NOMO-1 treated with DMSO at 0.1 percent for 48 hours (cell line): ENCODE data around the gene HEBP2.
A peak's percentile ranks its signal among the peaks of the same experiment; 100 is the strongest.

Experiments
- DNase-seq: peaks from one replicate; lab custom pipeline; 2025; ENCODE audit not compliant: unreplicated experiment; lab: John Stamatoyannopoulos, UW

The HEBP2 gene

GRCh38 chr6:138397128-138398122 lies 6.6 kb upstream of the HEBP2 start:
- DNase-seq, result no peak

- DNase-seq, result no peak
These were observed 3.7 kb upstream of the HEBP2 start for GRCh38 chr6:138400326-138400725.

GRCh38 chr6:138401960-138402837 lies 1.8 kb upstream of the HEBP2 start:
- no peak for DNase-seq

DNA sequence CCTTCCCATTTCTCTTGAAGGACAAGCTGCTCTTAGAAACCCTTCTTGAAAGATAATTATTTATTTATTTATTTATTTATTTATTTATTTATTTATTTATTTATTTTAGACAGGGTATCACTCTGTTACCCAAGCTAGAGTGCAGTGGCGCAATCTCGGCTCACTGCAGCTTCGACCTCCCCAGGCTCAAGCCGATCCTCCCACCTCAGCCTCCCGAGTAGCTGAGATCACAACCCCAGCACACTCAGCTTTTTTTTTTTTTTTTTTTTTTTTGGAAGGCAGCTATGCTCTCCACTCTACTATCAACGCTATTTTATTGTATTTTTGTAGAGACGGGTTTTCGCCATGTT lies 1.2 kb upstream of the HEBP2 start:
- DNase-seq, result no peak

- DNase-seq, result peak; percentile 38
These were observed 661 bp upstream of the HEBP2 start for GRCh38 chr6:138403324-138403800.

DNA sequence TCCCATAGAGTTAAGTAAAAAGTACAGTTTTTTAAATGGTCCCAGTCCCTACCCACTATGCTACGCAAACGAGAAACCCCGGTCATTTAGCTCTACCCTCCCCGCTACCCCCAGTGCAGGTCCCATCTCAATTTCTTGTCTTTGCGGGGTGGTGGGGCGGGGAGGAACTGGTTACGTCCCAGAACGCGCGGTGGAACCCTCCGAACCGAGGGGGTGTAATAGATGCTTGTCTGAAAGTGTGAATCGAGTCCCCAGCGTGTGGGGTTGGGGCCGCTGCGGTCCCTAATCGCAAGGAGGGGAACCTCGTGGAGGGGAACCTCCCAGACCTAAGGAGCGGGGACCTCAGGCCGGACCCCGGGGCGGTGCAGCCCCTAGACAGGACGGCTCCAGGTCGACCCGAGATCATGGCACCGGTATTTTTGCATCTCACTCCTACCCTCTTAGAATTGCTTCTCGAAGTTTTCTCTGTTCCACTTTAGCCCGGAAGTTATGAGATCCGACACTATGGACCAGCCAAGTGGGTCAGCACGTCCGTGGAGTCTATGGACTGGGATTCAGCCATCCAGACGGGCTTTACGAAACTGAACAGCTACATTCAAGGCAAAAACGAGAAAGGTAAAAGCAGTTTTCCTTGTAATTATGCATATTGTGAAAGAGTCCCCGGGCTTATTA lies 779 bp downstream of the HEBP2 start:
- peak; percentile 34 for DNase-seq

GRCh38 chr6:138405816-138406413 lies 1.9 kb downstream of the HEBP2 start:
- peak; percentile 10 for DNase-seq

DNA sequence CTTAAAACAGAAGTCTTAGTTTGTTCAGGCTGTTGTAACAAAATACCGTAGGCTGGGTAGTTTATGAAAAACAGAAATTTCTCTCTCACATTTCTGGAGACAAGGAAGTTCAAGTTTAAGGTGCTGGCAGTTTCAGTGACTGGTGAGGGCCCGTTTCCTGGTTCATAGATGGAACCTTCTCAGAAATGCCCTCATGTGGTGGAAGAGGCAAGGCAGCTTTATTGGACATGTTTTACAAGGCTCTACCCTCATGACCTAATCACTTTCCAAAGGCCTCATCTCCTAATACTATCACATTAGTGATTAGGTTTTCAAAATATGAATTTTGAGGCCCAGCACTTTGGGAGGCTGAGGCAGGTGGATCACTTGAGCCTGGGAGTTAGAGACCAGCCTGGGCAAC lies 2.4 kb downstream of the HEBP2 start:
- peak; percentile 68 for DNase-seq

GRCh38 chr6:138410048-138410735 lies 6.2 kb downstream of the HEBP2 start:
- DNase-seq, result peak; percentile 55

GRCh38 chr6:138410972-138411880 lies 7.2 kb downstream of the HEBP2 start:
- peak; percentile 78 for DNase-seq

DNA sequence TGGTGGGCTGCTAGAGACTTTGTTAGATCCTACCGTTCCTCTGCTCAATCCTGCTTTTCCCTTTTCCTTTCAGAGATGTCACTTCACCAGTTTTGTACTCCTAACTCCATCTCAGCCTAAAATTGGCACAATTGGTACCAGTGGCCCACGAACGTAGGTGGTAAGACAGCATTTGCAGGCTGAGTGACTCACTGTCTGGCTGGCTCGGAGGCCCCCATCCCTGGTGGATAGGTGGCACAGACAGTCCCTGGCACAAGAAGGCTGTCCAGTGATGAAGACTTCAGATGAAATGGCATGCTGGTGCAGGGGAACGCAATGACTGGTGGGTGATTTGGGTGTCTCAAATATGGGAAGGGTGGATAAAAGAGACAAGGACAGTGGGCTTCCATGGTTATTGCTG lies 11.1 kb downstream of the HEBP2 start:
- no peak for DNase-seq

GRCh38 chr6:138416206-138416605 lies 12.2 kb downstream of the HEBP2 start:
- no peak for DNase-seq

DNA sequence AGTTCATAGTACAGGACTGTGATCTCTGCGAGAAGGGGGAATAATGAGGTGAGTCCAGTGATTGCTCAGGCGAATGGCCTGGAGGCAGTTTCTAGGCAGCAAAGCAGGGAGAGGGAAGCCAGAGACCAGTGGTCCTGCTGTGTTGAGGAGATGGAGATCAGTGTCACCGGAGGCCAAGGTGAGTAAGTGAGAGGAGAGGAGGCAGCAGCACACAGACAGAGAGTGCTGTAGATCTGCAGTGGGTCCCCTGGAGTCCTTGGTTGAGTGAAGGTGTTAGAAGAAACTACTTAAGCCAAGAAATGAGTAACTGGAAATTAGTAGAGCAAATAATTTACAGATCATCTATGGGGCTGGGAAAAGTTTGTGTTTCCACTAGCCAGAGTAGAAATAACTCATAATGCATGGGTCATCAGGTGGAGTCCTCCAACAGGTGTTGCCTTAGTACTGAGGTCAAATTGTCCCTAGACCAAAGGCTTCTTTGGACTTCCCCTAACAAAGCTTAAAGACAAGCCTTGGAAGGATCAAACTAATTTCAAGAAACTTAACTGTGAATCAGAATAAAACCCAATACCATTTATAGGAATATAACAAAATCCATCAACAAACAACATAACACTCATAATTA lies 13.6 kb downstream of the HEBP2 start:
- DNase-seq, result no peak

- DNase-seq, result no peak
These were observed 14.2 kb downstream of the HEBP2 start for GRCh38 chr6:138418118-138418742.

GRCh38 chr6:138419766-138420165 lies 15.7 kb downstream of the HEBP2 start:
- no peak for DNase-seq

GRCh38 chr6:138420356-138420755 lies 16.3 kb downstream of the HEBP2 start:
- no peak for DNase-seq

DNA sequence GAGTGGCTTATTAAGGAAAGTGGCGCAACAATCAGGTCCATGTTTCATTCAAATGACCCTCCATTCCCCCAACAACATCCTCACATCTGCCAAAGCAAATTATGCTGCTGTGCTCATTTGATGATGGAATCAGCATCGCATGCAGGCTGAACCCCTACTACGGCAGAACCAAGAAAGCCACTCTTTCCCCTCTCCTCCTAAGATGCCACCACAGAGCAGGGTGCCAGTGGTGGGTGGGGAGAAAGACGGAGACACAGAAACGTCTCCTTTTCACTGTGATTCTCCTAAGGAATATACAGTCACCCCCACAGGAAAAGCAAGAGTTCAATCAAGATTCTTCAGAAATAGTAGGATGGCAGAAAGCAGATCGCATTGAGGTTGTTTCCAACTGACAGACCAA lies 17.1 kb downstream of the HEBP2 start:
- DNase-seq, result no peak

- no peak for DNase-seq
These were observed 17.6 kb downstream of the HEBP2 start for GRCh38 chr6:138421608-138422007.
